Right cardiac atrium (tissue), 5 donors: Measurements from ENCODE around the gene CROCC2. TPM values are rescaled to one million over a fixed set of nuclear protein-coding genes. Genes with fewer than 3 reads are reported as not detected.

Experiments
- ATAC-seq, 2 donors: fragments of 200-7000 bp; cut with Tn5 transposase; one replicate each; pipeline versions ENCODE4 v1.8.0 to v1.9.1; 2020; ENCODE audit warnings: moderate library complexity in 2 of 2, mild to moderate bottlenecking in 1 of 2
- DNase-seq, 3 donors: peaks; one replicate each; pipeline ENCODE4 v3.0.0-alpha.2; 2020
- H3K27ac ChIP-seq: one replicate; pipeline ENCODE4 v1.5.1; 2013; ENCODE audit warnings: mild to moderate bottlenecking, low read length, control low read depth, moderate library complexity
- H3K27me3 ChIP-seq: one replicate; pipeline ENCODE4 v1.6.1; 2013; ENCODE audit not compliant: control insufficient read depth, insufficient read depth
- H3K4me1 ChIP-seq: one replicate; pipeline ENCODE4 v1.6.1; 2013; ENCODE audit warnings: low read length; ENCODE audit not compliant: control insufficient read depth, insufficient read depth
- H3K4me3 ChIP-seq: one replicate; pipeline ENCODE4 v1.5.1; 2013; ENCODE audit warnings: low read length, control low read depth
- H3K9me3 ChIP-seq: one replicate; pipeline ENCODE4 v1.6.1; 2013; ENCODE audit warnings: low read length; ENCODE audit not compliant: control insufficient read depth
- WGBS: extraction: QIAGEN DNeasy Blood & Tissue Kit; methylation state at CpG from one replicate; pipeline ENCODE4 v1.1.7; 2013; 5-methylcytosine and 5-hydroxymethylcytosine counted together
- intact Hi-C, 4 donors: fragments of 100-400 bp; cut with DNase I; formaldehyde crosslinking; loops; one replicate each; pipeline versions ENCODE4 v1.11.0 to v1.14.0; 2022 to 2023
- polyA plus RNA-seq: library from polyadenylated mRNA; stranded (reverse); fragments of 200-250 nt; gene quantifications from one replicate; pipeline ENCODE4 v1.2.3, GENCODE V29; 2013
- total RNA-seq, 4 donors: library from RNA; stranded (reverse); fragmentation: NEBNext Ultra II Directional; extraction: Animal tissue kit (Norgen Biotek cat#: 25700); gene quantifications; one replicate each; pipeline ENCODE4 v1.2.1, GENCODE V29; 2021
- donor health status: healthy with polysubstance abuse.
- donor health status: DM: no; HTN: yes; CAD: no.
- donor health status: DM: no; HTN: no; CAD: no.
- donor health status: DM: no; HTN: yes; CAD: no; lungs with severe emphysema.
- donor health status: DM: yes; HTN: yes; CAD: no.

The CROCC2 gene
- total and polyA plus RNA-seq, 5 donors: 0.03 TPM; not detected in 4

- Histone ChIP-seq H3K27ac (peak overlapping the region; percentile 44), H3K27me3 (no peaks in the 10 kb centered on the region), H3K9me3 (no peaks in the 10 kb centered on the region), H3K4me1 (peaks cover 5% of the 10 kb centered on the region), H3K4me3 (no peak overlapping the region)
- DNase-seq (peak; percentile 69 to 83 (median 82)), ATAC-seq (peak in 1 of 2 donors; percentile 49)
- WGBS: 60% methylated on average over 17 of the region's 17 CpGs
- intact Hi-C loops: no loop called here
Measured at GRCh38 chr2:240957656-240958365, 51.7 kb downstream of the CROCC2 start.

GRCh38 chr2:240958366-240959213, 52.5 kb downstream of the CROCC2 start:
- WGBS: 95% methylated on average over 19 of the region's 19 CpGs
- H3K27ac ChIP-seq: peak overlapping the region; percentile 44
- intact Hi-C loops: no loop called here

GRCh38 chr2:240959214-240959940, 53.2 kb downstream of the CROCC2 start:
- 87% methylated on average over 15 of the region's 15 CpGs for WGBS
- ATAC-seq: no peak
- Histone ChIP-seq H3K27me3 (no peaks in the 10 kb centered on the region), H3K27ac (no peak overlapping the region), H3K4me1 (peaks cover 5% of the 10 kb centered on the region), H3K9me3 (no peaks in the 10 kb centered on the region), H3K4me3 (no peak overlapping the region)
- intact Hi-C loops: no loop called here
- peak in 2 of 3 donors; percentile 19 to 44 for DNase-seq

More at GRCh38 chr2:240958366-240959213, 52.5 kb downstream of the CROCC2 start:
- Histone ChIP-seq H3K4me3 (no peak overlapping the region), H3K4me1 (peaks cover 5% of the 10 kb centered on the region), H3K27me3 (no peaks in the 10 kb centered on the region), H3K9me3 (no peaks in the 10 kb centered on the region)
- peak in 2 of 3 donors; percentile 10 to 56 for DNase-seq
- no peak for ATAC-seq

- Histone ChIP-seq H3K4me1 (peaks cover 5% of the 10 kb centered on the region), H3K4me3 (no peak overlapping the region), H3K27me3 (no peaks in the 10 kb centered on the region), H3K9me3 (no peaks in the 10 kb centered on the region), H3K27ac (no peak overlapping the region)
- intact Hi-C loops: no loop called here
- WGBS: 79% methylated on average over 14 of the region's 14 CpGs
- no peak for ATAC-seq
- DNase-seq: peak in 1 of 3 donors; percentile 24
Measured at GRCh38 chr2:240959941-240960308, 53.8 kb downstream of the CROCC2 start.

GRCh38 chr2:240960309-240960970, 54.3 kb downstream of the CROCC2 start:
- ATAC-seq: peak; percentile 52 to 73
- Histone ChIP-seq H3K27ac (no peak overlapping the region), H3K27me3 (no peaks in the 10 kb centered on the region), H3K4me1 (peaks cover 5% of the 10 kb centered on the region), H3K4me3 (no peak overlapping the region), H3K9me3 (no peaks in the 10 kb centered on the region)
- intact Hi-C loops: no loop called here
- peak; percentile 80 to 94 (median 93) for DNase-seq
- 24% methylated on average over 28 of the region's 28 CpGs for WGBS

- peak in 1 of 2 donors; percentile 4 for ATAC-seq
- DNase-seq: peak; percentile 17 to 63 (median 59)
- Histone ChIP-seq H3K4me1 (peaks cover 5% of the 10 kb centered on the region), H3K27me3 (no peaks in the 10 kb centered on the region), H3K27ac (no peak overlapping the region), H3K4me3 (no peak overlapping the region), H3K9me3 (no peaks in the 10 kb centered on the region)
- WGBS: 74% methylated on average over 27 of the region's 27 CpGs
- intact Hi-C loops: no loop called here
Measured at GRCh38 chr2:240960971-240961876, 55.1 kb downstream of the CROCC2 start.

- DNase-seq: peak in 2 of 3 donors; percentile 49 to 56
- Histone ChIP-seq H3K9me3 (no peaks in the 10 kb centered on the region), H3K4me3 (no peak overlapping the region), H3K27me3 (no peaks in the 10 kb centered on the region), H3K27ac (no peak overlapping the region), H3K4me1 (peaks cover 5% of the 10 kb centered on the region)
- no peak for ATAC-seq
- WGBS: 50% methylated on average over 12 of the region's 12 CpGs
- intact Hi-C loops: no loop called here
Measured at GRCh38 chr2:240961910-240962299, 55.8 kb downstream of the CROCC2 start.

GRCh38 chr2:240962300-240963064, 56.3 kb downstream of the CROCC2 start:
- Histone ChIP-seq H3K4me1 (peaks cover 5% of the 10 kb centered on the region), H3K4me3 (no peak overlapping the region), H3K9me3 (no peaks in the 10 kb centered on the region), H3K27ac (no peak overlapping the region), H3K27me3 (no peaks in the 10 kb centered on the region)
- DNase-seq: peak; percentile 68 to 88 (median 87)
- peak; percentile 31 to 42 for ATAC-seq
- intact Hi-C loops: no loop called here
- 45% methylated on average over 29 of the region's 29 CpGs for WGBS

GRCh38 chr2:240963065-240963867, 57.1 kb downstream of the CROCC2 start:
- H3K27ac ChIP-seq: no peak overlapping the region

More at GRCh38 chr2:240963065-240963867, 57.1 kb downstream of the CROCC2 start:
- DNase-seq: peak in 2 of 3 donors; percentile 7 to 51
- Histone ChIP-seq H3K27me3 (no peaks in the 10 kb centered on the region), H3K4me1 (peaks cover 5% of the 10 kb centered on the region), H3K9me3 (no peaks in the 10 kb centered on the region), H3K4me3 (no peak overlapping the region)
- intact Hi-C loops: no loop called here
- WGBS: 93% methylated on average over 33 of the region's 33 CpGs
- no peak for ATAC-seq
